GM19468 (cell line): ENCODE measurements around the gene CACNB4.
"Not testable (repeated sequence)": the region's sequence is repeated elsewhere in the genome, so short reads cannot be mapped to it uniquely, and the experiment has no call there.

Experiments
- ATAC-seq: cut with Tn5 transposase; IDR thresholded peaks from one replicate; pipeline ENCODE4 v1.9.1; 2021; ENCODE audit warnings: mild to moderate bottlenecking, moderate library complexity, moderate number of reproducible peaks; ENCODE audit not compliant: unreplicated experiment; ENCODE audit errors: extremely low read depth

The CACNB4 gene

GRCh38 chr2:151878204-151878603 is 220.6 kb downstream of the CACNB4 start:
- no peak for ATAC-seq

GRCh38 chr2:151875631-151876030 is 223.2 kb downstream of the CACNB4 start:
- not testable (repeated sequence) for ATAC-seq

- no peak for ATAC-seq
These were observed 226.4 kb downstream of the CACNB4 start for GRCh38 chr2:151872463-151872862.

- no peak for ATAC-seq
These were observed 229.6 kb downstream of the CACNB4 start for GRCh38 chr2:151869291-151869690.

- peak; percentile 99 for ATAC-seq
These were observed 236.1 kb downstream of the CACNB4 start for GRCh38 chr2:151862700-151863099.

- no peak for ATAC-seq
These were observed 237.7 kb downstream of the CACNB4 start for GRCh38 chr2:151861174-151861573.

DNA sequence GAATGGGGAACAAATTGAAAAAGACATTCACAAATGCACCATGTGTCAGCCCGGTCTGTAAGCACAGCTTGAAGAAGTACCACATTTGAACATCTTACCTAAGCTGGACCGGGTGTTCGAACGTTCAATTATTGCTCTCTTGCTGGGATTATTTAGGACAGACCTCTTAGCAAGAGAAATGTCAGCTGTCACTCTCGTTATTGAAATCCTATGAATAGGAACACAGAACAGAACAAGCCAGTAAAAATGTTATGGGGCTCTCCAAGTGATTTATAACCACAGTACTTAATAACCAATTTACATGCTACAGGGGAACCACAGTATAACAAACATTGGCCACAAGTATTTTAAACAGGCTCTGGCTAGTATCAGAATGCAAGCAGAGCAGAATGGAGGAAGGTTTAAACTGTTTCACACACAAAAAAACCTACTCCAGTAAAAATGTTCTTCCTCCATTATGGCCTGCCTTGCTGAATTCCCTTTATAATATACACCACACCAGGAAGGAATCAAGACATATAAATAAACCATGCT is 238.2 kb downstream of the CACNB4 start:
- ATAC-seq = no peak

DNA sequence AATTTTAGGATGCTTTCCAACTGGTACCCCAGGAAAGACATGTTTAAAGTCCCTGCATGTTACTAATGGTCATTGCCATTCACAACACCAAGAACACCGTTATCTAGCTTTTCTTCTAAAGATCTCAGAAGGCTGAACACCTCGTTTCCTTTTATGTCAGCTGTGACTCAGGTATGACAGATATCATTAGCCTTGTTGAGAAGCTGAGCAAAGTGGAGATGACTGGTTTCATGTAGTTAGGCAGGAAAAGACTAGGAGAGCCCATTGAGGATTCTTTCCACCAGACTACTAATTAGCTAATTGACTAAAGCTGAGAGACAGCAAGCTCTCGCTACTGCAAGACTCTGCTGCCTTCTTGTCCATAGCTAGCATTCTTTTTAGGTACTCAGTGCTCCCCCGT is 238.6 kb downstream of the CACNB4 start:
- ATAC-seq = no peak

DNA sequence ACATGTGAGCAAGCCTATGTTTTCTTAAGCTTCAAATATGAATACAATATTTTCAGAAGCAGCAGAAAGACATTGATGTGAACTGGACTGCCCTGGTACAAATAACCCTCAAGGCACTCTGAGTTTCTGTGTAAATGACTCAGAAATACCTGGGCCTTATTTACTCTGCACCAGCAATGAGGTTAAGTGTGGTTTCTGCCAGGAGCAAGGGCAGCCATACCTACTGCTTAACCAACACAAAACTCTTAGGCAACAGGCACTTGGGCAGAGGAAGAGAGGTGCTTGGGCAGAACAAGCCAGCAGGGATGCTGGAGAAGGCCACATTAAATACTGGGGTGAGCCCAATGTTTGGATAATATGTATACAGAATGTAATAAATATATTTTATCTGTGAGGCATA is 241.2 kb downstream of the CACNB4 start:
- no peak for ATAC-seq

GRCh38 chr2:151855111-151855510 is 243.7 kb downstream of the CACNB4 start:
- ATAC-seq = no peak

DNA sequence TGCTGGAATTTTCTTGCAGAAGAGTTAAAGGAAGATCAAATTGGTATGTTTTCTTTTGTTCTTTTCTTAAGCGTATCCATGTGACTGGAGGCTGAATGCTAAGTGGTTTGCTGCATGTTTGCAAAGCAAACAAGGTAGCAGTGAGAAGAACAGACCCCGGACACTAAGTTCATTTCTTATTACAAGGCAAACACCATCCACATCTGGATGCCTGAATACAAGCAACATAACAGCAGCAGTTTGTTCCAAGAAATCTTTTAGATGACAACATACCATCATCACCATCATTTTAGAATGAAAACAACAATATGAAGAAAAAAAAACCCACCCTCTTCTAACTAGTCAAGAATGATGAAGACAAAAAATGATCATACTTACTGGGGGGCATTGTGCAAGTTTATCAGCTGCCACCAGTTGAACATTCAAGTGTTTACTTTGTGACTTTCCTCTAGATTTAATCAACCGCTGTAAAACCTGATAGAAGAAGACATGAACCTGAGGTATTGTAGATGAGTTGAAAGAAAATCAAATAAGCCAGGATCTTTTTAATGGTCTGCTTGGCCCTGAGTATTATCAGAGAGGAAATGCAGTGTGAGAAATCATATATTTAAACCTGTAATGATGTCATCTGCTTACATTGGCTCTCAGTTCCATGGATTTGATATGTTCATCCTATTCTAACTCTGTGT is 245.6 kb downstream of the CACNB4 start:
- no peak for ATAC-seq

GRCh38 chr2:151852260-151853069 is 246.4 kb downstream of the CACNB4 start:
- ATAC-seq = no peak

- ATAC-seq = no peak
These were observed 247.1 kb downstream of the CACNB4 start for GRCh38 chr2:151851761-151852160.

DNA sequence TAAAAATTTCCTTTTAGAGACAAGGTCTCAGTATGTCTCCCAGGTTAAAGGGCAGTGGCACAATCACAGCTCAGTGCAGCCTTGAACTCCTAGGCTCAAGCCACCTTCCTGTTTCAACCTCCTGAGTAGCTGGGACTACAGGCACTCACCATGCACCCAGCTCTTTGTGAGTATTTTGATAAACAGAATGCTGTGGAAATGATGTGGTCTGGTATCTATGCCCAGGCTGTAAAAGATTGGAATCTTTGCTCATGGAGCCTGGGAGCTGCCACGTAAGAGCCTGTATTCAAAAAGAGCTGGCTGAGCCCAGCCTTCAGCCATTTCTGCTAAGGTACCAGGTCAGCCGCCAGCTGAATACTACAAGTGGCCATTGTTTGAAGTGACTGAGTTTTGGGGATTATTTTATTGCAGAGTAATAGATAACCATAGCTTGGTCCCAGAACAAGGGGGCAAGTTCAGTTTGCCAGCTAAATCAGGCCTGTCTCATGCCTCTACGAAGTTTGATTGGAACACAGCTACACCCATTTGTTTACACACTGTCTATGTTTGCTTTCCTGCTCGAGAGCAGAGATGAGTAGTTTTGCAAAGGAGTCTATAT is 249.3 kb downstream of the CACNB4 start:
- ATAC-seq = no peak

DNA sequence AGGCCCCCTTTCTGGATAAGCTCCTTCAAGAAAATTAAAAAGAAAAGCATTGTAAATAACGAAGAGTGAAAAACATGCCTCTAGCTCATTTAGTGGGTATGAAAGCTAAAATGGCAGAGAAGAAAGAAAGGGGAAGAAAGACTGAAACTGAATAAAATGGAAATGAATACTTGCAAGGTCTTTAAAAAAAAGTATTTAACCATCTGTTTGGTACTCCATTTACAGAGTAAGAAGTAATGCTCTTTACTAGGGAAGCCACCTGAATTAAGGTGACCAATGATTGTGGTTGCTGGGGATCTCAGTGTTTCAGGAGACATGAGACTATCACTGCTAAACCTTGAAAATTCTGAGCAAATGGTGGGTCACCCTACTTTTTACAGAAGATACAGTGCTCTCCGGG is 253.0 kb downstream of the CACNB4 start:
- peak; percentile 81 for ATAC-seq

DNA sequence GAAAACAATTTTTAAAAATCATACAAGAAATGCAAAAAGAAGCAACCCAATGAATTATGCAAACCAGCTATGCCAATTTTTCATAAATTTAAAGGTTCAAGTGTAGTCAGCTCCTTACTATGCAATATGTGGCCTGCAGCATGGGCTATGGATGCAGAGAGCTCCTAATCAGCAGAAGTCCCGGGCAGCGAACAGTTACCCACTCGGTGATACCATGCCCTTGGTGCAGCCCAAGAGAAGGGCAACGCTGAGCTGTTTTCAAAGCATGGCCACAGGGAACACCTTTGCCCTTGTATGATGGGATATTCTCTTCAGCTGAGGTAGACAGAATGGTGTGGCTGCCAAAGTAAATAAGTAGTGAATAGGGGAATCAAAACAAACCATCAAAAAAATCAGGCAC is 253.4 kb downstream of the CACNB4 start:
- no peak for ATAC-seq

GRCh38 chr2:151844211-151844896 is 254.5 kb downstream of the CACNB4 start:
- ATAC-seq = no peak

- no peak for ATAC-seq
These were observed 255.2 kb downstream of the CACNB4 start for GRCh38 chr2:151843691-151844061.

DNA sequence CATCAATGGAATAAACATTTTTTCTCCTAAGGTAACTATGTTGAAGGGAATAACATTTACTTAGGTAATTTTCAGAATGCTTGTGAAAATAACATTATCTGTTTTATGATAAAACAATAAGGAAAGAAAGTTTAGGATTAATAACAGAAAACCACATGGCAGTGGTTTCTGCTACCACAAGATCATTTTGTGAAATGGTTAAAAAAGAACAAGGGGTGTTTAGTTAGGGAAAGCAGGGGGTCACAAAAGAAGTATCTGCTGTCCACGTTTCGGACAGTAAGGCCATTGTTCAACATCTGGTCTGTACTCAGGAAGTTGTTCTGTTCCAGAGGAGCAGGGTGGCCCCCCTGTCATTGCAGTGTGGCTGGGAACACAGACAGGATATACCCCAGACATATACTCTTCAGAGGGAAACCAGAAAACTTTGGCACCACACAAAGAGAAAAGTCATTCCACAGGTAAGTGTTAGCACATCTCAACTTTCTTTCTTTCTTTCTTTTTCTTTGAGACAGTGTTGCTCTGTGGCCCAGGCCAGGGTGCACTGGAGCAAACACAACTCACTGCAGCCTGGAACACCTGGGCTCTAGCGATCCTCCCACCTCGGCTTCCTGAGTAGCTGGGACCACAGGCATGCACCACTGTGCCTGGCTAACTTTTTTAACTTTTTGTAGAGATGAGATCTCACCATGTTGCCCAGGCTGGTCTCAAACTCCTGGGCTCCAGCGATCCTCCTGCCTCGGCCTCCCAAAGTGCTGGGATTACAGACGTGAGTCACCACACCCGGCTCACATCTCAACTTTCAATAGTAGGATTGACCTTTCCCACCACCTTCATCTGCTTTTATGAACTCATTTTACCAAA is 255.8 kb downstream of the CACNB4 start:
- no peak for ATAC-seq

DNA sequence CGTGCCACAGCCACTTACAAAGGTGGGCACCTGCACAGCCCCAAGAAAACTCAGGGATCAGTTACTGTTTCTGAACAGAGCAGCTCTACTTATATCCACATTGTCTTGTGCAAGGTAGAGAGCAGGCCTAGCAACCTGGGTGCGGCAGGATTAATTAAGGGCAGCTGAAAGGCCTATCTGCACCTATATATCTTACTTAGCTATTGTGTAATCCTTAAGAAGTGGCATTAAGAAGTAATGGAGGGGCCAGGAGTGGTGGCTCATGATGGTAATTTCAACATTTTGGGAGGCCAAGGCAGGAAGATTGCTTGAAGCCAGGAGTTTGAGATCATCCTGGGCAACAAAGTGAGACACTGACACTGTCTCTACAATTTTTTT is 257.8 kb downstream of the CACNB4 start:
- no peak for ATAC-seq
